GM19351 (cell line): ENCODE data around the gene ZNF672.
"Not testable (repeated sequence)": the region's sequence is repeated elsewhere in the genome, so short reads cannot be mapped to it uniquely, and the experiment has no call there.

Experiments used
- ATAC-seq: cut with Tn5 transposase; IDR thresholded peaks from one replicate; pipeline ENCODE4 v1.9.1; 2021; ENCODE audit warnings: mild to moderate bottlenecking, moderate library complexity; ENCODE audit not compliant: unreplicated experiment

ZNF672 gene

GRCh38 chr1:248837781-248838356 lies at the start of gene ZNF672:
ZNF672 (plus strand) TSS chr1:248838224; CDS start chr1:248847275, 9,051 bp downstream.
- ATAC-seq, result peak; percentile 72

GRCh38 chr1:248788327-248788726 lies 49.7 kb upstream of the ZNF672 start:
- ATAC-seq, result no peak

DNA sequence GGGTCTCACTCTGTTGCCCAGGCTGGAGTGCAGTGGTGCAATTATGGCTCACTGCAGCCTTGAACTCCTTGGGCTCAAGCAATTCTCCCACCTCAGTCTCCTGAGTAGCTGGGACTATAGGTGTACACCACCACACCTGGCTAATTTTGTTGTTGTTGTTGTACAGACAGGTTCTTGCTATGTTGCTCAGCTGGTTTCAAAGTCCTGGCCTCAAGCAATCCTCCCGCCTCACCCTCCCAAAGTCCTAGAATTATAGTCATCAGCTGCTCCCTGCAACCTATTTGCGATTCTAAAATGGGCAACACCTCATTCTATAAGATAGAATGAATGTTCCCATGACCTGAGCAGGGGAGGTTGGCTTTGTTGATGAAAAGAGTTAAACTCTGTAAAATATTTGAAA lies 48.7 kb upstream of the ZNF672 start:
- ATAC-seq, result not testable (repeated sequence)

- no peak for ATAC-seq
Observed at GRCh38 chr1:248790456-248790855, 47.6 kb upstream of the ZNF672 start.

GRCh38 chr1:248791010-248791409 lies 47.0 kb upstream of the ZNF672 start:
- ATAC-seq, result no peak

DNA sequence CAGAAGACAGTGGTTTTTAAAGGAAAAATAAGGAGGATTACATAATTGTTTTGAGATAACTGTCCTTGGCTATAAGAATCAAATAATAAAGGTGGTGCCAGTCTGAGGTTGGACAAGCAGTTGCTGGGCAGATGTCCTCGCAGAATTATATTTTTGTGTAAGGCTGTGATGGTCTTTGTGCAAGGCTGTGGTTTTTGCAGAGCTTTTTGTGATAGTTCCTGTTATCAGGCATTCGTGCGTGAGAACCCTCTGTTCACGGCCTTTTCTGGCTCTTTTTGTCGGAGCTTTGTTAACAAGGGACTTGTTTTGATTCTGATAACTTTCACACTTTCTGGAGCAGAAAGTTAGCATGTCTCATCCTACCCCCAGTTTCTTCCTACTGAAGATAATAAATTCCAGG lies 45.7 kb upstream of the ZNF672 start:
- ATAC-seq, result peak; percentile 48

- peak; percentile 90 for ATAC-seq
Observed at GRCh38 chr1:248793592-248793991, 44.4 kb upstream of the ZNF672 start.

DNA sequence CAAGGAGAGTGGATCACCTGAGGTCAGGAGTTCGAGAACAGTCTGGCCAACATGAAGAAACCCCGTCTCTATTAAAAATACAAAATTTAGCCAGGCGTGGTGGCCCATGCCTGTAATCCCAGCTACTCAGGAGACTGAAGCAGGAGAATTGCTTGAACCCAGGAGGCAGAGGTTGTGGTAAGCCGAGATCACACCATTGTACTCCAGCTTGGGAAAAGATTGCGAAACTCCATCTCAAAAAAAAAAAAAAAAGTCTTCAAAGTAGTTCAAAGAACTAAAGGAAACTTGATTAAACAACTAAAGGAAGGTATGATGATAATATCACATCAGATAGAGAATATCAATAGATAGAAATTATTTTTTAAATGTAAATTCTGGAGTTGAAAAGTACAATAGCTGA lies 43.4 kb upstream of the ZNF672 start:
- not testable (repeated sequence) for ATAC-seq

DNA sequence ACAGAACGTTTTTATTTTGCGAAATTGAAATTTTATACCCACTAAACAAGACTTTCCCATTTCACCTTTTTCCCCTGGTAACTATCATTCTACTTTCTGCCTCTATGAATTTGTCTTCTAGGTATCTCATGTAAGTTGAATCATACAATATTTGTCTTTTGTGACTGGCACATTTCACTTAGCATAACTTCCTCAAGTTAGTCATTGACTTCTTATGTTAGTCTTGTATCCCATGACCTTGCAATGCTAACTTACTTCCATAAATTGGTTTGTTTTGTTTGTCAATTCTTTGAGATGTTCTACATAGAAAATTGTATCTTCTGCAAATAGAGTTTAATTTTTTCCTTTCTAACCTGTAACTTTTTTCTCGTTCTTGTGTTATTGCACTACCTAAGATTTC lies 39.2 kb upstream of the ZNF672 start:
- no peak for ATAC-seq

GRCh38 chr1:248800459-248800858 lies 37.6 kb upstream of the ZNF672 start:
- peak; percentile 16 for ATAC-seq

DNA sequence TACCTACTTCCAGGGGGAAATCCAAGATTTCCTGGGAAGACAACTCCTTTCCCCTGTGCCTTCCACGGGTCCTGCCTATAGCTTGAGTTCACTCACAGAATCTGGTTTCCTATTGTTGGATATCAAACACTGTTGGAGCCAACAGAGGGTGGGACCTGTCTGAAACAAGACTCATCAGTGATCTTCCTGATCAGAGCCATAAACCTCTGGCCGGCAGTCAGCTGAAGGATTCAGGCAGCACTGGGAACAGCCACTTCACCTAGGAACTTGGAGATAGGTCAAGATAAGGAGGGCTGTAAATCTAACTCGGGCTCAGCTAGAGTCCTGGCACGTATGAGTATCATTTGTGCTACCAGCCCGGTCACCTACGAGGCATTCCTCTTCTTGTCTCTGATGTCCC lies 35.6 kb upstream of the ZNF672 start:
- ATAC-seq, result no peak

DNA sequence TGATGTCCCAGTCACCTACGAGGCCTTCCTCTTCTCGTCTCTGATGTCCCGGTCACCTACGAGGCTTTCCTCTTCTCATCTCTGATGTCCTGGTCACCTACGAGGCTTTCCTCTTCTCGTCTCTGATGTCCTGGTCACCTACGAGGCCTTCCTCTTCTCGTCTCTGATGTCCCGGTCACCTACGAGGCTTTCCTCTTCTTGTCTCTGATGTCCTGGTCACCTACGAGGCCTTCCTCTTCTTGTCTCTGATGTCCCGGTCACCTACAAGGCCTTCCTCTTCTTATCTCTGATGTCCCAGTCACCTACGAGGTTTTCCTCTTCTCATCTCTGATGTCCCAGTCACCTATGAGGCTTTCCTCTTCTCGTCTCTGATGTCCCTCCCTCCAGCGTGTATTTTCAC lies 34.5 kb upstream of the ZNF672 start:
- ATAC-seq, result not testable (repeated sequence)

DNA sequence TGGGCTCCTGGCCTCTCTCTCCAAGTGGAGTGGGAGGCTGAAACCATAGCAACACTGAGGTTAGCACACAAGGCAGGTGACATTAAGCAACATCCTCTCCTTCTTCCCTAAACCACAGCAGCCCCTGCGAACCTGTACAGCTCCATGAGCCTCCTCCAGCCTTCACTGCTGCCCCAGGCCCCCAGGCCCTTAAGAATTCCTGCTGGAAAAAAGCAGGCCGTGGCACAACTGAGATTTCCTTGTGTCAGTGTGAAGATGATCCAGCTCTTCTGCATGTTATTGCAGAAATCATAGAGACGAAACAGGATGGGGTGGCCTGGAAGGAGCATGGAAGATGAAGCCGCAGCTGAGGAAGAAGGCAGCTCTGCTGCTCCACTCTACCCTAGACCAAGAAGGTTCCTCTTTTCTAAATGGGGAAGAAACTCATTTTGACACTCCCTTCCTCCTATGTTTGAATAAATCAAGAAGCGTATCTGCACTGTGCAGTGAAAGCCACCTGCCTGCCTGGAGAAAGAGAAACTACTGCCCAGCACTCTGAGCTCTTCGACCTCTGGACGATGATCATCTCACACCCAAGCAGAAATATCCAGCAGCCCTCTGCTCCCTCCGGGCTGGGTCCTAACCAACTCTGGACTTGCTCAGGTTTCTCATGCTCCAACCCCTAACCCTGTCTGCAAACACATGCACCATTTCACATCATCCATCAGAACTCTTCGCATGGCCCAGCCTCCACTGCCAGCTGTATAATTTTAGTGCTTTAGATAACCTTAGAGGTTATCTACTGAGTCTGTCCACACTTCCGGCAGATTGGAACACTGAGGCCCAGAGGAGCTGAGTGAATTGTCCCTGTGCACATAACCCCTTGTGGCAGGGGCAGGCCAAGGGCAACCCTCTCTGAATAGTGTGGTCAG lies 33.0 kb upstream of the ZNF672 start:
- peak; percentile 81 for ATAC-seq

DNA sequence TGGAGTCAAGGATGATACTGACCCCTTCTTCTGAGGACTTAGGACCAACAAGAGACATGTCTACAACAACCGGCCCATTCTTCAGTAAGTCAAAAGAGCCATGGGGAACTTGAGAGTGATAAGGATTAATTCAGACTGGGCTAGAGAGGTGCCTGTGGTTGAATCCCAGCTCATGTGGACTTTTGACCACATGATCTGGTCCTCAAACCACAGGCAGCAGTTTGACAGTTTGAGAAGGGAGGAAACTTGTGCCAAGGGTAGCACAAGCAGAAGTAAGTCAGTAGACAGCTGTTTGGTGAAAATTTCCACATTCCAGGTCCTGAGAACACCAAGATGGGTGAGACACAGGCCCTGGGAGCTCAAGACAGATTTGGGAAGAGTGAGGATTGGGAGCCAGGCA lies 32.1 kb upstream of the ZNF672 start:
- no peak for ATAC-seq

DNA sequence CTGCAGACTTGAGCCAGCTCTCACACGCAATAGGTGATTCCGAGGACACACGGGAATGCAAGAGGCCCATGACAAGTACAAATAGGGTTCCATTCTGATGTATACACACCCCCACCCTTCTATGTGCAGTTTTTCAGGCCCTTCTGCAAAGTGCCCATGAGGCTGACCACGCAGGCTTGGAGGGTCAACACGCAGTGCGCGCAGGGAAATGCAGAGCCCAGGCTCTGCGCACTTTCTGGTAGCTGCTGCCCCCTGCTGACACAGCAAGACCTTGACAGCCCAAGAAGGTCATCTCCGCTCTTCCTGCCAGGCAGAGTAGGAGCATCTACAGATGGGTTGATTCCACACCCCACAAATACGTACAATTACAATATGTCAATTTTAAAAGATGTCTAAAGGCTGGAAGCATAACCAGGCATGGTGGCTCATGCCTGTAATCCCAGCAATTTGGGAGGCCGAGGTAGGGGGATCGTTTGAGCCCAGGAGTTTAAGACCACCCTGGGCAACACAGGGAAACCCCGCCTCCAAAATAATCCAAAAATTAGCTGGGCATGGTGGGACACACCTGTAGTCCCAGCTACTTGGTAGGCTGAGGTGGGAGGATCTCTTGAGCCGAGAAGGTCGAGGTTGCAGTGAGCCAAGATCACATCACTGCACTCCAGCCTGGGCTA lies 30.8 kb upstream of the ZNF672 start:
- peak; percentile 55 for ATAC-seq

DNA sequence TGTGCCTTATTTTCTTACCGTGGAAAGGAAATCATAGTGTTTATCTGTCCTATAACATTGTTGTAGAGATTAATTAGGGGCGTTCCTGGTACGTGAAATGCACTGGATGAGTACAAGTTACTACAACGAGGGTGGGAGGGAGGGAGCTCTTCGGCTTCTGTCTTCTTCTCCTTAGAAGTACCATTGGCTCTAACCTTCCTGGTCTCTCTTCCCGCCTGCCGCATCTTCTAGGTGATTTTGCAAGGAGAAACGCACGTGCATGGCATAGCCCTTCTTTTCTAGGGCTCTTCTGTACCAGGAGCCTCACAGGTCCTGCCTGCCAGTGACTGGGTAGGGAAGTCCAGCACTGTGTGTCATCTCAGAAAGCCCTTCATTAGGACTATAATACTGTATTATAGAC lies 29.1 kb upstream of the ZNF672 start:
- ATAC-seq, result no peak

DNA sequence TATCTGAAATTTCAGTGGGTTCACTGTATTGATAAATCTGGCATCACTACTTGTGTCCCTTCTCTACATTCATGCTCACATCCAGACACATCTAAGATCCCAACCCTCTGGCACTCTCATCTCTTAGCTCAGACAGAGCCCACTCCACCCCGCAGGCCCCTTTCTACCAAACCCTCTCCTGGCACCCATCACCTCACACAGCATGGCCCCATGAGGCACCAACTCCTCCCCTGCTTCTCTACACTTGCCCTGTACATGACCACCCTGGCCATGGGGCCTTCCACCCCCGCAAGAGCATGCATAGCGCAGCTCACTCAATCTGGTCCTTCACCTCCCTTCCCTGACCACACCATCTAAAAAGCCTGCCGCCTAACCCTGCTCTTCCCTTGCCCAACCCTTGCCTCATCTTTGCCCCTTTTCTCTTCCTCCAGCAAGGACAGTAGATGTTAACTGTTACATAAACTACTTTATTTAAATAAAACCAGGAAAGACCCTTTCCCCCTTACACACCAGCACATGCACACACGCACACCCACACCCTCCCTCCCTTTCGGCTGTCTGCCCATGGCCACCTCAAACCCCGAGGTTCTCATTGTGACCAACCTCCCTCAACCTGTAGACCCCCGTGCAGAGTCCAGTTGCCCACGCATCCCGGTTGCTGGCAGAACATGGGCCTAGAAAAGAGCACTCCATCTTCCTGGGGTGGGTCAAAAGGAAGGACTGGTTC lies 27.9 kb upstream of the ZNF672 start:
- ATAC-seq, result no peak

DNA sequence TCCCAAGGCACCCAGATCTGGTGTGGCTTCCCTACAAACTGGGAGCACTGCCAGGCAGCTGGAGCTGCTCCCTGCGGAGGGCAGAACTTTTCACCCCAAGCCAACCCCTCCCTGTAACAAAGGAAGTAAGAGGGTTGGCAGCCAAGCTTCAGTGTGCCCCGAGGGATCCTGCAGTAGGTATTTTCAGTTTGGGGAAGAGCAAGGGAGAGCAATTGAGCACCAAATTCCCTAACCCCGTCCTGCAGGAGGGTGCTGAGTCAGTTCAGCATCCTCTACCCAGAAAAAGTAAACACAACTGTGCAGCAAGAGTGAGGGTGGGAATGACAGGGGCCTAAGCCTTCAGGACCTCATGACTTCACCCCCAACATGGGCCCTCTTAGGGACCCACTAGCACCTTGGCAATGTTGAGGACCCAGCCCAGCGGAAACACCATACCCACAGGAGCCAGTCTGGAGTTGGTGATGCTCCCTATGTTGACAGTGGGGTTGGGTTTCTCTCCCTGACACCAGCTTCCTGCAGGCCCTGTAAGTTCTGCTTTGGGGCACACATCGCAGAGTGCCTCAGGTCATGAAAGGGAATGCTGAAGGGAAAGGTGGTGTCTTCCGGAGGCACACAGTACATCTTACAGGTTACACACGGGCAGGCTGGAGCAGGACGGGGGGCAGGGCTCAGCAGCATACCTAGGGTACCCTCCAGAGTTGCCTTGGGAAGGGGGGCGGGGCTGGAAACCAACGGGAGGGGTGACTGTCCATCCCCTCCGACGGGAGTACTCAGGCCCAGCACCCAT lies 27.1 kb upstream of the ZNF672 start:
- no peak for ATAC-seq

DNA sequence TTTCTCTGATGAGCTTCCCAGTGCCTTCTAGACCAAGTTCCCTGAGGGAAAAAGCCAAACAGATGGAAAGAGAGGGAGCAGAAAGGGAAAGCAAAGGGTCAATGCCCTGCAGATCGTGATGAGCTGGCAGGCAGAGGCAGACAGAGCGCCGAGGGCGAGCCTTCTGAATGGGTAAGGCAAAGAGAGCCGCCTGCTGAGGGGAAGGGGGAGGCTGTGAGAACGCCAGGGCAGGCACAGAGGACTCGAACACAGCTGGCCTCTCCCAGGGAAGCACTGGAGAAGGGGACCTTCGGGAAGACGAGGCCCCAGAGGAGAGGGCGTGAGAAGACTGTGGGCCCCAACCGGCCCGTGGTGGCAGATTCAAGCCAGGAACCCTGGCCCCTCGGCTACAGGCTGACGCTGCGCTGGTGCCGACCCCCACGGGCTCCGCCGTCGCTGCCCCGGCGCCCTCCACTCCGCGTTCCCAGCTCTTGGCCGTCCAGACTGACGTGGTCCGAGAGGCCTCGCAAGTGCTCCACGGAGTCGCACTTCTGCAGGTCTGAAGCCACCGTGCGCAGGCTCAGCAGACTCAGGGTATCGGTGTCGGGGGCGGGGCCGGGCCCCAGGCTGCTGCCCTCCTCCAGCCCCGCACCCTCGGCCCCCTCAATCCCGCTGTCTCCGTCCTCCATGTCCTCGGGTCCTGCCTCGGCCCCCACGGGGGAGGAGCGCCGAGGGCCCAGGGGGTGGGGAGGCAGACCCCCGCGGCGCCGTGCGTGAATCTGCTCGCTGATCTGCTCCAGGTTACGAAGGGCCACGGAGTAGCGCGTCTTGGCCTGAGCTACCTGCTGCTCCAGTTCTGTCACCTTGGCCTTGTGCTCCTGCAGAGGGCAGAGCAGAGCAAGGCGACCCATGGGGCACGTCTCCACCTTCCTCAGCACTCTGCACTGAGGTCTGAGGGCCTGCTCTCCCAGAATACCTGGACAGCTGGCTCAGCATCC lies 26.2 kb upstream of the ZNF672 start:
- no peak for ATAC-seq
